T-helper 2 cell treated with Interferon-gamma antibody and Interleukin-4, amounts not matched to agents 5 μg/mL and 100 μg/mL, for 36 hours (primary cell): Measurements from ENCODE around the gene DHRS2.

Source experiments
- DNase-seq: peaks from one replicate; pipeline ENCODE4 v3.0.0; 2021; ENCODE audit warnings: low spot score
- H3K27ac Mint-ChIP-seq: one replicate; pipeline ENCODE4 v1.8.0; 2021; ENCODE audit warnings: mild to moderate bottlenecking, mixed read lengths
- H3K27me3 Mint-ChIP-seq: one replicate; pipeline ENCODE4 v1.8.0; 2021; ENCODE audit warnings: low read depth, mixed read lengths
- H3K36me3 Mint-ChIP-seq: one replicate; pipeline ENCODE4 v1.8.0; 2021; ENCODE audit warnings: low read depth, mixed read lengths
- H3K4me1 Mint-ChIP-seq: one replicate; pipeline ENCODE4 v1.8.0; 2021; ENCODE audit warnings: low read depth, mixed read lengths
- H3K4me3 Mint-ChIP-seq: one replicate; pipeline ENCODE4 v1.8.0; 2022; ENCODE audit warnings: mild to moderate bottlenecking, moderate library complexity, mixed read lengths
- H3K9me3 Mint-ChIP-seq: one replicate; pipeline ENCODE4 v1.8.0; 2021; ENCODE audit warnings: mixed read lengths

DHRS2 gene

GRCh38 chr14:23660290-23661226 lies 24.4 kb downstream of the DHRS2 start:
- Mint-ChIP-seq H3K27ac (no peak overlapping the region), H3K4me1 (no peaks in the 10 kb centered on the region), H3K36me3 (no peaks in the 10 kb centered on the region), H3K27me3 (peaks cover 1% of the 10 kb centered on the region), H3K9me3 (no peaks in the 10 kb centered on the region), H3K4me3 (no peak overlapping the region)
- DNase-seq = no peak

- no peaks in the 10 kb centered on the region for H3K9me3 Mint-ChIP-seq
Measured at GRCh38 chr14:23661542-23661941, 25.4 kb downstream of the DHRS2 start.

GRCh38 chr14:23663127-23663526 lies 27.0 kb downstream of the DHRS2 start:
- H3K27ac Mint-ChIP-seq = no peak overlapping the region
- no peak for DNase-seq
- H3K4me3 Mint-ChIP-seq = no peak overlapping the region
- no peaks in the 10 kb centered on the region for H3K9me3 Mint-ChIP-seq
- H3K27me3 Mint-ChIP-seq = peaks cover 1% of the 10 kb centered on the region
- H3K36me3 Mint-ChIP-seq = no peaks in the 10 kb centered on the region
- no peaks in the 10 kb centered on the region for H3K4me1 Mint-ChIP-seq

More at GRCh38 chr14:23661542-23661941, 25.4 kb downstream of the DHRS2 start:
- Mint-ChIP-seq H3K4me3 (no peak overlapping the region), H3K36me3 (no peaks in the 10 kb centered on the region), H3K4me1 (no peaks in the 10 kb centered on the region), H3K27me3 (peaks cover 1% of the 10 kb centered on the region), H3K27ac (no peak overlapping the region)
- DNase-seq = no peak

GRCh38 chr14:23663711-23664110 lies 27.5 kb downstream of the DHRS2 start:
- no peaks in the 10 kb centered on the region for H3K9me3 Mint-ChIP-seq
- H3K27ac Mint-ChIP-seq = no peak overlapping the region
- DNase-seq = no peak
- peaks cover 1% of the 10 kb centered on the region for H3K27me3 Mint-ChIP-seq
- no peaks in the 10 kb centered on the region for H3K36me3 Mint-ChIP-seq
- no peak overlapping the region for H3K4me3 Mint-ChIP-seq
- H3K4me1 Mint-ChIP-seq = no peaks in the 10 kb centered on the region

GRCh38 chr14:23664207-23664885 lies 28.2 kb downstream of the DHRS2 start:
- Mint-ChIP-seq H3K27me3 (peaks cover 1% of the 10 kb centered on the region), H3K4me3 (no peak overlapping the region), H3K27ac (no peak overlapping the region), H3K36me3 (no peaks in the 10 kb centered on the region), H3K4me1 (no peaks in the 10 kb centered on the region), H3K9me3 (no peaks in the 10 kb centered on the region)
- DNase-seq = no peak

- Mint-ChIP-seq H3K4me3 (no peak overlapping the region), H3K4me1 (no peaks in the 10 kb centered on the region), H3K27me3 (peaks cover 1% of the 10 kb centered on the region), H3K36me3 (no peaks in the 10 kb centered on the region), H3K27ac (no peak overlapping the region), H3K9me3 (no peaks in the 10 kb centered on the region)
- DNase-seq = no peak
Measured at GRCh38 chr14:23665302-23666016, 29.3 kb downstream of the DHRS2 start.

GRCh38 chr14:23667134-23667533 lies 31.0 kb downstream of the DHRS2 start:
- no peak overlapping the region for H3K4me3 Mint-ChIP-seq
- H3K27ac Mint-ChIP-seq = no peak overlapping the region
- no peak for DNase-seq
- H3K36me3 Mint-ChIP-seq = no peaks in the 10 kb centered on the region
- H3K9me3 Mint-ChIP-seq = no peaks in the 10 kb centered on the region
- peaks cover 1% of the 10 kb centered on the region for H3K27me3 Mint-ChIP-seq
- H3K4me1 Mint-ChIP-seq = no peaks in the 10 kb centered on the region

GRCh38 chr14:23669441-23669840 lies 33.3 kb downstream of the DHRS2 start:
- no peaks in the 10 kb centered on the region for H3K4me1 Mint-ChIP-seq
- H3K36me3 Mint-ChIP-seq = no peaks in the 10 kb centered on the region
- H3K4me3 Mint-ChIP-seq = no peak overlapping the region
- no peak overlapping the region for H3K27ac Mint-ChIP-seq
- no peaks in the 10 kb centered on the region for H3K9me3 Mint-ChIP-seq
- no peak for DNase-seq
- peaks cover 1% of the 10 kb centered on the region for H3K27me3 Mint-ChIP-seq

- Mint-ChIP-seq H3K27ac (no peak overlapping the region), H3K9me3 (no peaks in the 10 kb centered on the region), H3K36me3 (no peaks in the 10 kb centered on the region), H3K4me3 (no peak overlapping the region), H3K27me3 (no peaks in the 10 kb centered on the region), H3K4me1 (no peaks in the 10 kb centered on the region)
- no peak for DNase-seq
Measured at GRCh38 chr14:23670481-23670880, 34.3 kb downstream of the DHRS2 start.

- DNase-seq = no peak
- no peaks in the 10 kb centered on the region for H3K4me1 Mint-ChIP-seq
- H3K9me3 Mint-ChIP-seq = no peaks in the 10 kb centered on the region
- H3K4me3 Mint-ChIP-seq = no peak overlapping the region
- H3K36me3 Mint-ChIP-seq = no peaks in the 10 kb centered on the region
- no peak overlapping the region for H3K27ac Mint-ChIP-seq
- peaks cover 6% of the 10 kb centered on the region for H3K27me3 Mint-ChIP-seq
Measured at GRCh38 chr14:23672200-23672599, 36.0 kb downstream of the DHRS2 start.

- Mint-ChIP-seq H3K9me3 (no peaks in the 10 kb centered on the region), H3K4me3 (no peak overlapping the region), H3K36me3 (no peaks in the 10 kb centered on the region), H3K4me1 (no peaks in the 10 kb centered on the region), H3K27ac (no peak overlapping the region), H3K27me3 (peaks cover 14% of the 10 kb centered on the region)
- no peak for DNase-seq
Measured at GRCh38 chr14:23675337-23675736, 39.2 kb downstream of the DHRS2 start.

- no peaks in the 10 kb centered on the region for H3K4me1 Mint-ChIP-seq
- no peak overlapping the region for H3K27ac Mint-ChIP-seq
- H3K27me3 Mint-ChIP-seq = peaks cover 15% of the 10 kb centered on the region
- H3K4me3 Mint-ChIP-seq = no peak overlapping the region
- no peak for DNase-seq
- no peaks in the 10 kb centered on the region for H3K36me3 Mint-ChIP-seq
- no peaks in the 10 kb centered on the region for H3K9me3 Mint-ChIP-seq
Measured at GRCh38 chr14:23675906-23676305, 39.7 kb downstream of the DHRS2 start.

GRCh38 chr14:23681337-23681736 lies 45.2 kb downstream of the DHRS2 start:
- H3K9me3 Mint-ChIP-seq = no peaks in the 10 kb centered on the region
- H3K27ac Mint-ChIP-seq = no peak overlapping the region
- no peaks in the 10 kb centered on the region for H3K4me1 Mint-ChIP-seq
- H3K36me3 Mint-ChIP-seq = no peaks in the 10 kb centered on the region
- no peak for DNase-seq
- H3K27me3 Mint-ChIP-seq = peaks cover 18% of the 10 kb centered on the region
- no peak overlapping the region for H3K4me3 Mint-ChIP-seq
